GM18909 (cell line): ENCODE measurements around the gene PRPF40B.
A peak's percentile ranks its signal among the peaks of the same experiment; 100 is the strongest.
"Not testable (repeated sequence)": the region's sequence is repeated elsewhere in the genome, so short reads cannot be mapped to it uniquely, and the experiment has no call there.

Experiments used
- ATAC-seq: cut with Tn5 transposase; IDR thresholded peaks from one replicate; pipeline ENCODE4 v1.9.1; 2021; ENCODE audit warnings: mild to moderate bottlenecking; ENCODE audit not compliant: unreplicated experiment, poor library complexity

The PRPF40B gene

GRCh38 chr12:49609059-49609874, 14.1 kb upstream of the PRPF40B start:
- no peak for ATAC-seq

- no peak for ATAC-seq
Observed at GRCh38 chr12:49609875-49610154, 13.5 kb upstream of the PRPF40B start.

GRCh38 chr12:49610785-49611184, 12.6 kb upstream of the PRPF40B start:
- ATAC-seq = not testable (repeated sequence)

GRCh38 chr12:49612210-49612609, 11.2 kb upstream of the PRPF40B start:
- ATAC-seq = no peak

GRCh38 chr12:49615725-49616124, 7.6 kb upstream of the PRPF40B start:
- no peak for ATAC-seq

GRCh38 chr12:49616533-49617219, 6.7 kb upstream of the PRPF40B start:
- no peak for ATAC-seq

- ATAC-seq = no peak
Observed at GRCh38 chr12:49618576-49618975, 4.8 kb upstream of the PRPF40B start.

GRCh38 chr12:49619286-49619685, 4.1 kb upstream of the PRPF40B start:
- no peak for ATAC-seq

- no peak for ATAC-seq
Observed at GRCh38 chr12:49621651-49622500, 1.5 kb upstream of the PRPF40B start.

GRCh38 chr12:49622501-49623141, 740 bp upstream of the PRPF40B start:
- peak; percentile 26 for ATAC-seq

- no peak for ATAC-seq
Observed at GRCh38 chr12:49624921-49625577, 1.7 kb downstream of the PRPF40B start.

GRCh38 chr12:49626169-49626835, 2.9 kb downstream of the PRPF40B start:
- ATAC-seq = no peak

- ATAC-seq = no peak
Observed at GRCh38 chr12:49626836-49627235, 3.5 kb downstream of the PRPF40B start.

- ATAC-seq = no peak
Observed at GRCh38 chr12:49627752-49628360, 4.5 kb downstream of the PRPF40B start.

- no peak for ATAC-seq
Observed at GRCh38 chr12:49631336-49631907, 8.1 kb downstream of the PRPF40B start.

GRCh38 chr12:49632401-49632800, 9.0 kb downstream of the PRPF40B start:
- ATAC-seq = no peak

- no peak for ATAC-seq
Observed at GRCh38 chr12:49632986-49633702, 9.8 kb downstream of the PRPF40B start.

GRCh38 chr12:49633703-49634345, 10.5 kb downstream of the PRPF40B start:
- no peak for ATAC-seq
